H1 (cell line): Measurements from ENCODE around the gene NCBP1. TPM values are rescaled to one million over a fixed set of nuclear protein-coding genes. Genes with fewer than 3 reads are reported as not detected.

Source experiments
- CTCF ChIA-PET: fragments of 300-600 bp; sonication (Branson Sonifier 250); formaldehyde crosslinking; loops from one replicate; lab custom pipeline; 2021; ENCODE audit not compliant: partially characterized antibody; lab: Charles Lee
- POLR2A ChIA-PET: fragments of 300-600 bp; sonication (Branson Sonifier 250); formaldehyde crosslinking; loops from one replicate; lab custom pipeline; 2021; ENCODE audit warnings: inconsistent platforms; ENCODE audit not compliant: partially characterized antibody; lab: Charles Lee
- DNase-seq, 2 experiments: peaks; one replicate each; pipeline versions ENCODE4 v3.0.0 to v3.0.0-alpha.2; 2010 to 2022; ENCODE audit warnings: low spot score in 2 of 2, low read depth in 1 of 2, mixed read lengths in 1 of 2
- FAIRE-seq: peaks from 2 replicates; lab custom pipeline; 2011; peaks lifted over from hg19 to GRCh38; lab: Jason Lieb, UNC
- H2AFZ ChIP-seq: 2 replicates; pipeline ENCODE4 v1.8.1; 2012; ENCODE audit warnings: low read length, inconsistent platforms
- H2AK5ac ChIP-seq: 2 replicates; pipeline ENCODE4 v1.6.1; 2013; ENCODE audit warnings: low read depth, low read length
- H2BK120ac ChIP-seq: replicated peaks from 2 replicates; pipeline ENCODE3; 2013; ENCODE audit warnings: low read depth, low read length, inconsistent platforms
- H2BK12ac ChIP-seq: 2 replicates; pipeline ENCODE4 v1.6.1; 2013; ENCODE audit warnings: low read depth, low read length
- H2BK15ac ChIP-seq: 2 replicates; pipeline ENCODE4 v1.6.1; 2013; ENCODE audit warnings: low read length
- H2BK20ac ChIP-seq: 2 replicates; pipeline ENCODE4 v1.6.1; 2013; ENCODE audit warnings: low read length
- H2BK5ac ChIP-seq: 2 replicates; pipeline ENCODE4 v1.6.1; 2013; ENCODE audit warnings: low read depth, low read length
- H3K14ac ChIP-seq: 2 replicates; pipeline ENCODE4 v1.6.1; 2013; ENCODE audit warnings: inconsistent platforms; ENCODE audit not compliant: insufficient read length
- H3K18ac ChIP-seq: 2 replicates; pipeline ENCODE4 v1.6.1; 2013; ENCODE audit warnings: low read length; ENCODE audit errors: extremely low read depth
- H3K23ac ChIP-seq: 2 replicates; pipeline ENCODE4 v1.6.1; 2013; ENCODE audit warnings: inconsistent platforms; ENCODE audit not compliant: insufficient read length
- H3K23me2 ChIP-seq: 2 replicates; pipeline ENCODE4 v1.6.1; 2013; ENCODE audit warnings: low read depth, low read length
- H3K27ac ChIP-seq: 2 replicates; pipeline ENCODE4 v1.6.1; 2011; ENCODE audit warnings: low read depth, low read length, inconsistent platforms
- H3K27me3 ChIP-seq, 4 experiments: replicated peaks in 1 of 4; 1 replicate in 1 of 4; 2 replicates in 3 of 4; pipeline versions ENCODE4 v1.6.1 to v1.8.1; 2011 to 2013; ENCODE audit warnings: low read length in 3 of 4, mild to moderate bottlenecking in 3 of 4, inconsistent platforms in 2 of 4, mixed read lengths in 2 of 4, moderate library complexity in 1 of 4; ENCODE audit not compliant: control insufficient read depth in 3 of 4, insufficient read depth in 3 of 4; ENCODE audit errors: extremely low read depth in 1 of 4
- H3K36me3 ChIP-seq, 4 experiments: 2 replicates each; pipeline versions ENCODE4 v1.6.1 to v1.8.1; 2011 to 2013; ENCODE audit warnings: mild to moderate bottlenecking in 4 of 4, low read length in 3 of 4, moderate library complexity in 2 of 4, control low read depth in 1 of 4, inconsistent platforms in 1 of 4; ENCODE audit not compliant: insufficient read depth in 4 of 4, control insufficient read depth in 2 of 4
- H3K4ac ChIP-seq: replicated peaks from 2 replicates; pipeline ENCODE3; 2013; ENCODE audit warnings: low read length, low read depth, mixed read lengths, inconsistent platforms; ENCODE audit not compliant: insufficient read length
- H3K4me1 ChIP-seq, 4 experiments: replicated peaks in 1 of 4; 1 replicate in 1 of 4; 2 replicates in 3 of 4; pipeline versions ENCODE4 v1.6.1 to v1.8.1; 2011 to 2013; ENCODE audit warnings: low read length in 3 of 4, inconsistent platforms in 2 of 4, mixed read lengths in 1 of 4; ENCODE audit not compliant: insufficient read depth in 4 of 4, control insufficient read depth in 3 of 4
- H3K4me2 ChIP-seq, 2 experiments: 2 replicates each; pipeline versions ENCODE4 v1.6.1 to v1.8.1; 2011 to 2013; ENCODE audit warnings: low read depth in 2 of 2, low read length in 2 of 2, control low read depth in 1 of 2, inconsistent platforms in 1 of 2, mild to moderate bottlenecking in 1 of 2; ENCODE audit not compliant: insufficient read depth in 1 of 2
- H3K4me3 ChIP-seq, 4 experiments: fragments of 200-600, 300-600 bp in 1 of 4; sonication (generic), shearing (Covaris generic), sonication (Bioruptor Twin) in 1 of 4; 2 replicates each; pipeline versions ENCODE4 v1.5.1 to v1.8.1; 2011 to 2016; ENCODE audit warnings: low read length in 4 of 4, low read depth in 3 of 4, control low read depth in 2 of 4, inconsistent platforms in 2 of 4, mild to moderate bottlenecking in 2 of 4, mixed read lengths in 1 of 4, moderate library complexity in 1 of 4; ENCODE audit not compliant: insufficient read depth in 2 of 4; ENCODE audit errors: extremely low read depth in 1 of 4
- H3K56ac ChIP-seq: replicated peaks from 2 replicates; pipeline ENCODE3; 2013; ENCODE audit warnings: low read depth, mild to moderate bottlenecking, mixed read lengths, low read length, inconsistent platforms; ENCODE audit not compliant: insufficient read length
- H3K79me1 ChIP-seq: 2 replicates; pipeline ENCODE4 v1.6.1; 2013; ENCODE audit warnings: low read depth, low read length, control low read depth
- H3K79me2 ChIP-seq, 2 experiments: 2 replicates each; pipeline versions ENCODE4 v1.6.1 to v1.8.1; 2012 to 2013; ENCODE audit warnings: low read length in 2 of 2, mild to moderate bottlenecking in 2 of 2, inconsistent platforms in 1 of 2; ENCODE audit not compliant: insufficient read depth in 2 of 2, control insufficient read depth in 1 of 2
- H3K9ac ChIP-seq, 4 experiments: replicated peaks in 1 of 4; 1 replicate in 1 of 4; 2 replicates in 3 of 4; pipeline versions ENCODE4 v1.6.1 to v1.8.1; 2011 to 2013; ENCODE audit warnings: low read depth in 3 of 4, low read length in 3 of 4, control low read depth in 2 of 4, mild to moderate bottlenecking in 2 of 4, moderate library complexity in 2 of 4, inconsistent platforms in 1 of 4; ENCODE audit errors: extremely low read depth in 1 of 4
- H3K9me3 ChIP-seq, 2 experiments: 2 replicates each; pipeline versions ENCODE4 v1.6.1 to v1.8.1; 2012 to 2013; ENCODE audit warnings: mild to moderate bottlenecking in 2 of 2, moderate library complexity in 2 of 2, control low read depth in 1 of 2, inconsistent platforms in 1 of 2, low read depth in 1 of 2, low read length in 1 of 2, mixed read lengths in 1 of 2; ENCODE audit not compliant: insufficient read depth in 2 of 2
- H4K20me1 ChIP-seq, 2 experiments: replicated peaks in 1 of 2; 2 replicates each; pipeline versions ENCODE3 to v1.8.1; 2011 to 2013; ENCODE audit warnings: inconsistent platforms in 2 of 2, low read length in 2 of 2, mild to moderate bottlenecking in 1 of 2; ENCODE audit not compliant: insufficient read depth in 2 of 2, control insufficient read depth in 1 of 2
- H4K5ac ChIP-seq: 2 replicates; pipeline ENCODE4 v1.6.1; 2013; ENCODE audit warnings: low read length, low read depth, mixed read lengths, inconsistent platforms; ENCODE audit not compliant: insufficient read length
- H4K8ac ChIP-seq: 2 replicates; pipeline ENCODE4 v1.8.0; 2013; ENCODE audit warnings: mild to moderate bottlenecking, moderate library complexity, low read length, inconsistent platforms; ENCODE audit not compliant: insufficient read depth; ENCODE audit errors: extremely low read depth
- H4K91ac ChIP-seq: replicated peaks from 2 replicates; pipeline ENCODE3; 2013; ENCODE audit warnings: low read length, mixed read lengths, inconsistent platforms; ENCODE audit not compliant: insufficient read length
- BCL11A ChIP-seq, 2 experiments: IDR thresholded peaks; one replicate each; pipeline ENCODE4 v1.6.1; 2011; ENCODE audit warnings: low read depth in 2 of 2, low read length in 2 of 2, mild to moderate bottlenecking in 2 of 2
- GABPA ChIP-seq: IDR thresholded peaks from 2 replicates; pipeline ENCODE4 v1.6.1; 2011; ENCODE audit warnings: mild to moderate bottlenecking, low read length, moderate library complexity, borderline replicate concordance; ENCODE audit not compliant: insufficient read depth
- JUND ChIP-seq: IDR thresholded peaks from 2 replicates; pipeline ENCODE4 v1.6.1; 2011; ENCODE audit warnings: mild to moderate bottlenecking, improper control_type of control experiment, low read length
- RAD21 ChIP-seq, 2 experiments: IDR thresholded peaks in 1 of 2; conservative IDR thresholded peaks in 1 of 2; 2 replicates each; pipeline ENCODE4 v1.6.1; 2011; ENCODE audit warnings: low read depth in 2 of 2, low read length in 2 of 2, improper control_type of control experiment in 1 of 2, inconsistent platforms in 1 of 2, mild to moderate bottlenecking in 1 of 2, moderate library complexity in 1 of 2
- RNF2 ChIP-seq: fragments of 200-900, 300-1000 bp; sonication (generic); IDR thresholded peaks from 2 replicates; pipeline ENCODE4 v1.7.1; 2016; ENCODE audit warnings: borderline replicate concordance, low read depth, mild to moderate bottlenecking, antibody characterized with exemption, low read length; ENCODE audit not compliant: poor library complexity, severe bottlenecking; ENCODE audit errors: missing control alignments
- SIX5 ChIP-seq: IDR thresholded peaks from 2 replicates; pipeline ENCODE4 v1.6.1; 2011; ENCODE audit warnings: mild to moderate bottlenecking, low read depth, low read length
- SP2 ChIP-seq: IDR thresholded peaks from 2 replicates; pipeline ENCODE4 v1.6.1; 2012; ENCODE audit warnings: mild to moderate bottlenecking, low read length, inconsistent platforms
- WGBS, 2 experiments: shearing (Covaris generic) in 1 of 2; methylation state at CpG; one replicate each; pipeline versions ENCODE4 v1.1.6 to v1.1.7; 2013 to 2015; ENCODE audit warnings: low lambda C conversion rate in 2 of 2, mixed read lengths in 2 of 2, inconsistent platforms in 1 of 2, low coverage in 1 of 2, missing lambda C conversion rate in 1 of 2; ENCODE audit not compliant: insufficient replicate concordance in 2 of 2, insufficient coverage in 1 of 2, insufficient read length in 1 of 2; ENCODE audit errors: extremely low coverage in 1 of 2, missing lambda C conversion rate in 1 of 2; 5-methylcytosine and 5-hydroxymethylcytosine counted together
- polyA plus RNA-seq, 7 experiments: library from polyadenylated mRNA; depleted of rRNA in 3 of 7; stranded (reverse) in 5 of 7; unstranded in 2 of 7; fragments of >200 nt in 5 of 7; fragments of 200-250 nt in 2 of 7; gene quantifications; 1 replicate in 5 of 7; 2 replicates in 1 of 7; 4 replicates in 1 of 7; pipeline versions ENCODE4 v1.2.1 to v1.2.3, GENCODE V29; 2011 to 2013; ENCODE audit warnings: missing spikeins in 2 of 7, mixed read lengths in 2 of 7
- total RNA-seq: library from RNA; stranded (reverse); fragmentation: NEBNext Ultra II Directional; extraction: Animal tissue kit (Norgen Biotek cat#: 25700); gene quantifications from 2 replicates; pipeline ENCODE4 v1.2.1, GENCODE V29; 2021
- TF ChIP-seq, protein P1 (sequence below), 3 experiments: IDR thresholded peaks; 1 replicate in 2 of 3; 2 replicates in 1 of 3; pipeline versions ENCODE4 v1.5.1 to v1.6.1; 2011; ENCODE audit warnings: low read length in 3 of 3, mild to moderate bottlenecking in 3 of 3, inconsistent platforms in 2 of 3, low read depth in 1 of 3, moderate library complexity in 1 of 3; ENCODE audit not compliant: insufficient read depth in 1 of 3; ENCODE audit errors: control extremely low read depth in 1 of 3
- TF ChIP-seq, protein P2 (sequence below): IDR thresholded peaks from 2 replicates; pipeline ENCODE4 v1.6.1; 2012; ENCODE audit warnings: inconsistent platforms

The NCBP1 gene
- total and polyA plus RNA-seq, 2 of the 8 experiments (the other 6 are each of a cell fraction or from before 2014, with no cell fraction given): 14.7 to 54.0 TPM

DNA sequence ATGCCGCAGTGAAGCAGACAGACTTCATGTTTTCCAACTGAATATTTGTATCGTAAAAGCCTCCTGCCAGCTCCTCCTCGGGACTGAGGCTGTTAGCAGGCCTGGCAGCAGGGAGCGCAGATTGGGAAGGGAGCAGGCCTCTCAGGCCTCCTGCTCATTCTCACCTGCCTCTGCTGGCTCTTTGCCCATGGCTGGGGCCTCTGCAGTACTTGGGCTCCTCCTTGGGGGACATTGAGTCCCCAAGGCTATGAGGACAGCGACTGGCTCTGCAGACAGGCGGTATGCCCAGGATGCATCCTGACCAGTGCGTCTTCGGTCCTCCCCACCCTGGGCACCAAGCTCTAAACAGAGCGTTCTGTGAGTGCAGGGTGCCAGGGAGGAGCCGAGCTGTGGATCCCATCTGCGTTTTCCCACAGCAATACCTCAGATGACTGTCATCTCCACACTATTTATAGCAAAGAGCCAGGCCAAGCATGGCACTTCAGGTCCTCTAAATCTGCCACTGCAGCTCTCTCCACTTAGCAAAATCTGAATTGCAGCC, 39.2 kb upstream of the NCBP1 start:
- no peak for FAIRE-seq
- CTCF ChIA-PET: interaction anchor here (0.5 to 22.2 kb wide), 10 partner anchors 13 to 825 kb away, joined by 3 to 574 read pairs (median 6); no protein-coding TSS in a partner anchor
- Histone ChIP-seq H3K9me3 (no peaks in the 10 kb centered on the region), H4K91ac (no peak overlapping the region), H3K27me3 (no peaks in the 10 kb centered on the region), H4K5ac (no peak overlapping the region), H3K56ac (no peak overlapping the region), H2BK120ac (no peak overlapping the region), H3K23ac (no peak overlapping the region), H3K27ac (no peak overlapping the region), H3K4me3 (no peak overlapping the region), H2AFZ (no peak overlapping the region), H2BK5ac (no peak overlapping the region), H3K36me3 (no peaks in the 10 kb centered on the region), H3K79me1 (no peaks in the 10 kb centered on the region), H3K4ac (no peak overlapping the region), H2BK15ac (no peak overlapping the region), H2BK12ac (no peak overlapping the region), H3K14ac (no peak overlapping the region), H3K18ac (no peak overlapping the region), H2BK20ac (0 out of 2 replicates have a peak overlapping the region, but pooled peaks have one; percentile 18), H2AK5ac (no peak overlapping the region), H3K9ac (no peak overlapping the region), H3K4me2 (no peak overlapping the region), H3K4me1 (peaks cover 0 to 5% (median 0%) of the 10 kb centered on the region in 4 experiments; a peak in 5 of 7 replicates), H3K79me2 (no peaks in the 10 kb centered on the region), H4K8ac (no peak overlapping the region), H3K23me2 (no peaks in the 10 kb centered on the region), H4K20me1 (no peaks in the 10 kb centered on the region)
- no peak for DNase-seq
- POLR2A ChIA-PET: interaction anchor here (1.0 to 1.2 kb wide), 2 partner anchors 39 to 92 kb away, joined by 4 to 6 read pairs; partner anchors contain the start of genes NCBP1, TMOD1 and TSTD2
- WGBS, 2 experiments: 85% methylated on average over 11 of the region's 11 CpGs; no CpG with 5 or more reads in 1 of the 2 experiments
- no peak for TF ChIP-seq SIX5
- TF ChIP-seq, protein P1, sequence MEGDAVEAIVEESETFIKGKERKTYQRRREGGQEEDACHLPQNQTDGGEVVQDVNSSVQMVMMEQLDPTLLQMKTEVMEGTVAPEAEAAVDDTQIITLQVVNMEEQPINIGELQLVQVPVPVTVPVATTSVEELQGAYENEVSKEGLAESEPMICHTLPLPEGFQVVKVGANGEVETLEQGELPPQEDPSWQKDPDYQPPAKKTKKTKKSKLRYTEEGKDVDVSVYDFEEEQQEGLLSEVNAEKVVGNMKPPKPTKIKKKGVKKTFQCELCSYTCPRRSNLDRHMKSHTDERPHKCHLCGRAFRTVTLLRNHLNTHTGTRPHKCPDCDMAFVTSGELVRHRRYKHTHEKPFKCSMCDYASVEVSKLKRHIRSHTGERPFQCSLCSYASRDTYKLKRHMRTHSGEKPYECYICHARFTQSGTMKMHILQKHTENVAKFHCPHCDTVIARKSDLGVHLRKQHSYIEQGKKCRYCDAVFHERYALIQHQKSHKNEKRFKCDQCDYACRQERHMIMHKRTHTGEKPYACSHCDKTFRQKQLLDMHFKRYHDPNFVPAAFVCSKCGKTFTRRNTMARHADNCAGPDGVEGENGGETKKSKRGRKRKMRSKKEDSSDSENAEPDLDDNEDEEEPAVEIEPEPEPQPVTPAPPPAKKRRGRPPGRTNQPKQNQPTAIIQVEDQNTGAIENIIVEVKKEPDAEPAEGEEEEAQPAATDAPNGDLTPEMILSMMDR (IDR thresholded peaks at IDR 0.05; ENCODE audit: control extremely low read depth in 1 of 3, insufficient read depth in 1 of 3, low read depth in 1 of 3, low read length in 3 of 3): peak in 1 of 3 experiments; percentile 19; a peak in 2 of 4 replicates
- TF ChIP-seq JUND: no peak
- no peak for TF ChIP-seq RNF2
- no peak for TF ChIP-seq SP2
- TF ChIP-seq, protein P2, sequence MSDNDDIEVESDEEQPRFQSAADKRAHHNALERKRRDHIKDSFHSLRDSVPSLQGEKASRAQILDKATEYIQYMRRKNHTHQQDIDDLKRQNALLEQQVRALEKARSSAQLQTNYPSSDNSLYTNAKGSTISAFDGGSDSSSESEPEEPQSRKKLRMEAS: no peak
- no peak for TF ChIP-seq GABPA
- no peak for TF ChIP-seq BCL11A (IDR thresholded peaks at IDR 0.05; ENCODE audit: low read depth in 2 of 2, low read length in 2 of 2)
- peak; percentile 29 to 49; a peak in 3 of 4 replicates for TF ChIP-seq RAD21 (IDR thresholded peaks at IDR 0.05 in 1 of 2, conservative IDR thresholded peaks at IDR 0.05 in 1 of 2; ENCODE audit: low read depth in 2 of 2, low read length in 2 of 2)
